ENCODE results near the gene NUP85. TPM values are rescaled to one million over a fixed set of nuclear protein-coding genes. Genes with fewer than 3 reads are reported as not detected.

NUP85 gene
- total RNA-seq, 2 experiments from 2014 or later: 129 to 219 TPM

DNA sequence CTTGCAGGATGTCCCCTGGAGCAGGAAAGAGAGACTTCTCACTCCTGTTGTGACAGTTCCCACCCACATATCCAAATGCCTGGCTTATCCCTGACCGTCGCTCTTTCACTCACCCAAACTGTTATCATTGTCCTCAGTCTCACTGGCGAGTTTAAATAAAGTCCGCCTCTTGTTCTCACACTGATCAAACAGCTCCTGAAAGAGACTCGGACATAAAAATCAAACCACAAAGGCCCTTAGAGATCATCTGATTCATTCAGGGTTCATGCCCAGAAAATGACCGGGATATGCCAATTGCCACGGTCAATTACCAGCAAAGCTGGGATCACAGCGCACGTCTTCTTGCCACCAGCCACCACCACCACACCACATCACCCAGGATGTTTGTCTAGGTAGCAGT lies 36.0 kb downstream of the NUP85 start:
- no peak overlapping the region for H3K4me2 ChIP-seq (ENCODE audit: low read length)

DNA sequence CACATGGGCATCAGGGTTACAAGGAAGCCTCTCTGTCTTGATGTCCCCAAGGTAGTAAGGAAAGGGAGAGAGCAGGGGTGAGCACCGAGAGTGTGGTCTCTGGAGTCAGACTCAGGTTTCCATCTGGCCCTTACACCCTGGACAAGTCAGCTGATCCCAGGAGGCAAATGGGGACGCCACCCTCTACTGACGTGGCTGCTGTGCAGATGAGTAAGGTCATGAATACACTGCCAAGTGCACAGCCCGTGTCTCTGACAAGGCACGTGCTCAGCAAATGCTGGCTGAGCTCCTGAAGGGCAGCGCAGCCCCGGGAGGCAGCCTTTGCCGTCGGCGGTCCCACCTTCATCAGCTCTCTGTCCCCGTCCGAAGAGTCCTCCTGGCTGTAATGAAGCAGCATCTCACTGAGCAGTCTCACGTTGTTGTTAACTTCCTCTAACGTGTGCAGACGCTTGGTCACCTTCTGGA lies 36.5 kb downstream of the NUP85 start:
- Histone ChIP-seq H3K27ac (ENCODE audit: low read depth, low read length, poor library complexity, severe bottlenecking) (peak overlapping the region; percentile 75), H3K79me2 (ENCODE audit: insufficient read depth, low read depth, low read length) (peaks cover 4% of the 10 kb centered on the region; the same call in 1 of the 2 replicates), H3K9me2 (ENCODE audit: insufficient read depth, low read length) (no peaks in the 10 kb centered on the region), H3K9me3 (ENCODE audit: low read length) (no peaks in the 10 kb centered on the region), H3K4me3 (ENCODE audit: low read depth, low read length, poor library complexity, severe bottlenecking) (no peak overlapping the region), H2AFZ (ENCODE audit: low read length) (no peak overlapping the region), H4K20me1 (ENCODE audit: insufficient read depth, low read length) (no peaks in the 10 kb centered on the region), H3K36me3 (ENCODE audit: insufficient read depth, low read length) (peaks cover 95% of the 10 kb centered on the region), H3K4me1 (ENCODE audit: insufficient read depth, low read length, poor library complexity, severe bottlenecking) (peaks cover 57% of the 10 kb centered on the region), H3K4me2 (ENCODE audit: low read length) (no peak overlapping the region)
- CTCF ChIA-PET (ENCODE audit: unreplicated experiment): interaction anchor here (0.6 to 0.9 kb wide), 2 partner anchors 19 to 185 kb away, joined by 3 to 4 read pairs; no protein-coding TSS in a partner anchor
- DNase-seq (ENCODE audit: low spot score): no peak
- intact Hi-C loops (cut with micrococcal nuclease; ENCODE audit: unreplicated experiment): loop anchor here (5.0 kb wide), 1 partner anchor 35 kb away; the partner anchor contains the start of gene NUP85
- POLR2A ChIA-PET: interaction anchor here (1.6 to 1.7 kb wide), 2 partner anchors 18 to 20 kb away, joined by 5 to 9 read pairs; partner anchors contain the start of genes GGA3 and MRPS7
- TF ChIP-seq EZH2phosphoT487 (IDR thresholded peaks at IDR 0.05; ENCODE audit: borderline replicate concordance, low read depth, low read length): no peak
- TF ChIP-seq, protein P1, sequence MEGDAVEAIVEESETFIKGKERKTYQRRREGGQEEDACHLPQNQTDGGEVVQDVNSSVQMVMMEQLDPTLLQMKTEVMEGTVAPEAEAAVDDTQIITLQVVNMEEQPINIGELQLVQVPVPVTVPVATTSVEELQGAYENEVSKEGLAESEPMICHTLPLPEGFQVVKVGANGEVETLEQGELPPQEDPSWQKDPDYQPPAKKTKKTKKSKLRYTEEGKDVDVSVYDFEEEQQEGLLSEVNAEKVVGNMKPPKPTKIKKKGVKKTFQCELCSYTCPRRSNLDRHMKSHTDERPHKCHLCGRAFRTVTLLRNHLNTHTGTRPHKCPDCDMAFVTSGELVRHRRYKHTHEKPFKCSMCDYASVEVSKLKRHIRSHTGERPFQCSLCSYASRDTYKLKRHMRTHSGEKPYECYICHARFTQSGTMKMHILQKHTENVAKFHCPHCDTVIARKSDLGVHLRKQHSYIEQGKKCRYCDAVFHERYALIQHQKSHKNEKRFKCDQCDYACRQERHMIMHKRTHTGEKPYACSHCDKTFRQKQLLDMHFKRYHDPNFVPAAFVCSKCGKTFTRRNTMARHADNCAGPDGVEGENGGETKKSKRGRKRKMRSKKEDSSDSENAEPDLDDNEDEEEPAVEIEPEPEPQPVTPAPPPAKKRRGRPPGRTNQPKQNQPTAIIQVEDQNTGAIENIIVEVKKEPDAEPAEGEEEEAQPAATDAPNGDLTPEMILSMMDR (conservative IDR thresholded peaks at IDR 0.05; ENCODE audit: low read length): no peak
- BruUV-seq (replicated peaks): no TSS peak

More for the DNA sequence above, 36.0 kb downstream of the NUP85 start:
- TF ChIP-seq, protein P1 (conservative IDR thresholded peaks at IDR 0.05; ENCODE audit: low read length): no peak
- TF ChIP-seq EZH2phosphoT487 (IDR thresholded peaks at IDR 0.05; ENCODE audit: borderline replicate concordance, low read depth, low read length): no peak
- H3K4me1 ChIP-seq (ENCODE audit: insufficient read depth, low read length, poor library complexity, severe bottlenecking): peaks cover 55% of the 10 kb centered on the region
- no peaks in the 10 kb centered on the region for H4K20me1 ChIP-seq (ENCODE audit: insufficient read depth, low read length)
- H3K4me3 ChIP-seq (ENCODE audit: low read depth, low read length, poor library complexity, severe bottlenecking): no peak overlapping the region
- peaks cover 96% of the 10 kb centered on the region for H3K36me3 ChIP-seq (ENCODE audit: insufficient read depth, low read length)
- H3K27ac ChIP-seq (ENCODE audit: low read depth, low read length, poor library complexity, severe bottlenecking): peak overlapping the region; percentile 75
- POLR2A ChIA-PET: interaction anchor here (1.6 to 1.7 kb wide), 2 partner anchors 19 to 20 kb away, joined by 5 to 9 read pairs; partner anchors contain the start of genes GGA3 and MRPS7
- intact Hi-C loops (cut with micrococcal nuclease; ENCODE audit: unreplicated experiment): loop anchor here (5.0 kb wide), 1 partner anchor 34 kb away; the partner anchor contains the start of gene NUP85
- H3K9me2 ChIP-seq (ENCODE audit: insufficient read depth, low read length): no peaks in the 10 kb centered on the region
- CTCF ChIA-PET (ENCODE audit: unreplicated experiment): no interaction called here
- H2AFZ ChIP-seq (ENCODE audit: low read length): no peak overlapping the region
- no peak for DNase-seq (ENCODE audit: low spot score)
- H3K9me3 ChIP-seq (ENCODE audit: low read length): no peaks in the 10 kb centered on the region
- no peaks in the 10 kb centered on the region for H3K79me2 ChIP-seq (ENCODE audit: insufficient read depth, low read depth, low read length)
- no TSS peak for BruUV-seq (replicated peaks)
